HCT116 (cell line): ENCODE results near the gene ZNF492. TPM values are rescaled to one million over a fixed set of nuclear protein-coding genes. Genes with fewer than 3 reads are reported as not detected.

Experiments
- ATAC-seq: fragments of 200-7000 bp; cut with Tn5 transposase; 2 replicates; pipeline ENCODE4 v1.9.1; 2020; ENCODE audit warnings: mild to moderate bottlenecking, moderate library complexity
- BruUV-seq: library from RNA; stranded (reverse); fragments of 400-500 nt; replicated peaks from 2 replicates; lab custom pipeline; 2021; lab: Mats Ljungman, UMichigan
- CTCF ChIA-PET: fragments of 300-600 bp; sonication (Branson Sonifier 250); formaldehyde crosslinking; loops from one replicate; lab custom pipeline; 2021; ENCODE audit warnings: antibody characterized with exemption; lab: Charles Lee
- POLR2A ChIA-PET: fragments of 300-600, 350-600 bp; sonication (Branson Sonifier 250); formaldehyde crosslinking; loops from one replicate; lab custom pipeline; 2021; ENCODE audit warnings: antibody characterized with exemption; lab: Charles Lee
- RAD21 ChIA-PET, 2 experiments: fragments of 300-600 bp; sonication (Branson Sonifier 250); formaldehyde crosslinking; loops; one replicate each; lab custom pipeline; 2023; ENCODE audit warnings: low total read pairs in 2 of 2; ENCODE audit not compliant: uncharacterized antibody in 2 of 2, unreplicated experiment in 2 of 2, low non-redundant PET in 1 of 2; lab: Charles Lee
- DNase-seq: peaks from one replicate; pipeline ENCODE4 v3.0.0-alpha.2; 2010; ENCODE audit warnings: low read depth, low spot score
- H2AFZ ChIP-seq: fragments of 200-600 bp; shearing (Covaris generic), sonication (generic); 2 replicates; pipeline ENCODE4 v1.6.1; 2017; ENCODE audit warnings: low read depth, mixed run types, mixed read lengths, antibody characterized with exemption, low read length; ENCODE audit not compliant: poor library complexity, severe bottlenecking
- H3K27ac ChIP-seq: 2 replicates; pipeline ENCODE4 v1.5.1; 2012; ENCODE audit warnings: low read depth, low read length
- H3K27me3 ChIP-seq: fragments of 200-600 bp; sonication (generic); 2 replicates; pipeline ENCODE4 v1.6.1; 2016; ENCODE audit warnings: mixed run types, low read length, mixed read lengths; ENCODE audit not compliant: insufficient read depth
- H3K36me3 ChIP-seq, 2 experiments: fragments of 200-500 bp in 1 of 2; fragments of 200-600 bp in 1 of 2; sonication (Bioruptor generic) in 1 of 2; sonication (generic) in 1 of 2; 2 replicates each; pipeline versions ENCODE4 v1.5.1 to v1.6.1; 2014 to 2016; ENCODE audit warnings: low read length in 2 of 2, inconsistent platforms in 1 of 2, mixed read lengths in 1 of 2, mixed run types in 1 of 2; ENCODE audit not compliant: insufficient read depth in 2 of 2, control insufficient read depth in 1 of 2
- H3K4me1 ChIP-seq, 2 experiments: fragments of 200-600 bp in 1 of 2; sonication (generic) in 1 of 2; 2 replicates each; pipeline versions ENCODE4 v1.5.1 to v1.6.1; 2012 to 2017; ENCODE audit warnings: low read length in 2 of 2, inconsistent platforms in 1 of 2, mild to moderate bottlenecking in 1 of 2, mixed read lengths in 1 of 2, mixed run types in 1 of 2, moderate library complexity in 1 of 2; ENCODE audit not compliant: insufficient read depth in 2 of 2, control insufficient read depth in 1 of 2
- H3K4me2 ChIP-seq: fragments of 200-600 bp; sonication (generic); 2 replicates; pipeline ENCODE4 v1.6.1; 2017; ENCODE audit warnings: mixed run types, low read length, mixed read lengths
- H3K4me3 ChIP-seq, 2 experiments: fragments of 200-600 bp in 1 of 2; sonication (generic) in 1 of 2; replicated peaks in 1 of 2; 2 replicates each; pipeline ENCODE4 v1.5.1; 2011 to 2016; ENCODE audit warnings: low read length in 2 of 2, control low read depth in 1 of 2, low read depth in 1 of 2, mild to moderate bottlenecking in 1 of 2, mixed read lengths in 1 of 2, mixed run types in 1 of 2
- H3K79me2 ChIP-seq: fragments of 200-600 bp; sonication (generic); 2 replicates; pipeline ENCODE4 v1.6.1; 2017; ENCODE audit warnings: mild to moderate bottlenecking, mixed run types, low read length, moderate library complexity, mixed read lengths; ENCODE audit not compliant: insufficient read depth
- H3K9ac ChIP-seq: fragments of 200-600 bp; sonication (generic); 2 replicates; pipeline ENCODE4 v1.6.1; 2016; ENCODE audit warnings: low read length, mixed read lengths
- H3K9me2 ChIP-seq: fragments of 200-600 bp; sonication (generic), shearing (Covaris generic); 2 replicates; pipeline ENCODE4 v1.6.1; 2017; ENCODE audit warnings: mixed run types, mild to moderate bottlenecking, moderate library complexity; ENCODE audit not compliant: insufficient read depth
- H3K9me3 ChIP-seq, 2 experiments: fragments of 200-500 bp in 1 of 2; fragments of 200-600 bp in 1 of 2; sonication (Bioruptor generic) in 1 of 2; sonication (generic) in 1 of 2; 2 replicates each; pipeline ENCODE4 v1.6.1; 2014 to 2017; ENCODE audit warnings: low read length in 2 of 2, mixed read lengths in 2 of 2, inconsistent platforms in 1 of 2, low read depth in 1 of 2, mild to moderate bottlenecking in 1 of 2, mixed run types in 1 of 2, moderate library complexity in 1 of 2; ENCODE audit not compliant: control insufficient read depth in 1 of 2, insufficient read depth in 1 of 2
- H4K20me1 ChIP-seq: fragments of 200-600 bp; sonication (generic), shearing (Covaris generic); 2 replicates; pipeline ENCODE4 v1.6.1; 2017; ENCODE audit warnings: mixed run types, mild to moderate bottlenecking, moderate library complexity; ENCODE audit not compliant: insufficient read depth
- CBX3 ChIP-seq: IDR thresholded peaks from 2 replicates; pipeline ENCODE4 v1.6.1; 2012; ENCODE audit warnings: low read depth
- CEBPB ChIP-seq: IDR thresholded peaks from 2 replicates; pipeline ENCODE4 v1.6.1; 2012; ENCODE audit warnings: low read depth
- EZH2 ChIP-seq: fragments of 200-600 bp; sonication (generic); IDR thresholded peaks from 2 replicates; pipeline ENCODE4 v1.6.1; 2017; ENCODE audit warnings: antibody characterized with exemption, mixed run types
- FOSL1 ChIP-seq: IDR thresholded peaks from 2 replicates; pipeline ENCODE4 v1.6.1; 2012; ENCODE audit warnings: low read depth
- JUND ChIP-seq: IDR thresholded peaks from 2 replicates; pipeline ENCODE4 v1.6.1; 2012
- POLR2A ChIP-seq: IDR thresholded peaks from 2 replicates; pipeline ENCODE4 v1.7.0; 2011; ENCODE audit warnings: borderline replicate concordance; ENCODE audit not compliant: insufficient read depth, insufficient read length; ENCODE audit errors: extremely low read depth
- POLR2AphosphoS5 ChIP-seq: IDR thresholded peaks from 2 replicates; pipeline ENCODE4 v1.6.1; 2011; ENCODE audit warnings: mild to moderate bottlenecking, low read depth, low read length, moderate library complexity
- SIN3A ChIP-seq: IDR thresholded peaks from 2 replicates; pipeline ENCODE4 v1.6.1; 2012; ENCODE audit warnings: low read depth
- SP1 ChIP-seq: IDR thresholded peaks from 2 replicates; pipeline ENCODE4 v1.6.1; 2012; ENCODE audit warnings: low read depth
- SRF ChIP-seq: IDR thresholded peaks from 2 replicates; pipeline ENCODE4 v1.6.1; 2012; ENCODE audit warnings: low read depth
- TCF7L2 ChIP-seq: IDR thresholded peaks from 2 replicates; pipeline ENCODE4 v1.7.0; 2011; ENCODE audit warnings: borderline replicate concordance, inconsistent platforms; ENCODE audit not compliant: insufficient read depth, insufficient read length; ENCODE audit errors: extremely low read depth
- YY1 ChIP-seq: IDR thresholded peaks from 2 replicates; pipeline ENCODE4 v1.6.1; 2011; ENCODE audit warnings: low read length, low read depth, moderate library complexity, mild to moderate bottlenecking; ENCODE audit not compliant: insufficient replicate concordance; ENCODE audit errors: extremely low read depth
- ZFX ChIP-seq: fragments of 450-650 bp; IDR thresholded peaks from 2 replicates; pipeline ENCODE4 v1.6.1; 2017
- ZNF274 ChIP-seq: fragments of 200-500 bp; sonication (Bioruptor generic); IDR thresholded peaks from 2 replicates; pipeline ENCODE4 v1.6.1; 2014; ENCODE audit warnings: mild to moderate bottlenecking, low read depth, low read length, inconsistent platforms
- intact Hi-C: fragments of 100-400 bp; cut with micrococcal nuclease; formaldehyde crosslinking; loops from 2 replicates; pipeline ENCODE4 v1.10.0; 2022
- total RNA-seq: library from RNA; stranded (reverse); gene quantifications from one replicate; pipeline ENCODE4 v1.2.1, GENCODE V29; 2021; ENCODE audit not compliant: unreplicated experiment
- TF ChIP-seq, protein P1 (sequence below), 3 experiments: fragments of 200-600 bp in 1 of 3; sonication (generic) in 1 of 3; IDR thresholded peaks in 2 of 3; conservative IDR thresholded peaks in 1 of 3; 2 replicates each; pipeline ENCODE4 v1.5.1; 2012 to 2017; ENCODE audit warnings: low read depth in 2 of 3, low read length in 2 of 3, antibody characterized with exemption in 1 of 3, borderline replicate concordance in 1 of 3, control low read depth in 1 of 3, mild to moderate bottlenecking in 1 of 3, mixed read lengths in 1 of 3, mixed run types in 1 of 3, moderate library complexity in 1 of 3; ENCODE audit not compliant: insufficient read depth in 1 of 3
- TF ChIP-seq, protein P2 (sequence below): IDR thresholded peaks from 2 replicates; pipeline ENCODE4 v1.6.1; 2012
- TF ChIP-seq, protein P3 (sequence below): IDR thresholded peaks from 2 replicates; pipeline ENCODE4 v1.6.1; 2012
- TF ChIP-seq, protein P4 (sequence below): IDR thresholded peaks from 2 replicates; pipeline ENCODE4 v1.6.1; 2012; ENCODE audit warnings: low read depth

ZNF492 gene
- total RNA-seq, 1 experiment from 2014 or later: not detected

DNA sequence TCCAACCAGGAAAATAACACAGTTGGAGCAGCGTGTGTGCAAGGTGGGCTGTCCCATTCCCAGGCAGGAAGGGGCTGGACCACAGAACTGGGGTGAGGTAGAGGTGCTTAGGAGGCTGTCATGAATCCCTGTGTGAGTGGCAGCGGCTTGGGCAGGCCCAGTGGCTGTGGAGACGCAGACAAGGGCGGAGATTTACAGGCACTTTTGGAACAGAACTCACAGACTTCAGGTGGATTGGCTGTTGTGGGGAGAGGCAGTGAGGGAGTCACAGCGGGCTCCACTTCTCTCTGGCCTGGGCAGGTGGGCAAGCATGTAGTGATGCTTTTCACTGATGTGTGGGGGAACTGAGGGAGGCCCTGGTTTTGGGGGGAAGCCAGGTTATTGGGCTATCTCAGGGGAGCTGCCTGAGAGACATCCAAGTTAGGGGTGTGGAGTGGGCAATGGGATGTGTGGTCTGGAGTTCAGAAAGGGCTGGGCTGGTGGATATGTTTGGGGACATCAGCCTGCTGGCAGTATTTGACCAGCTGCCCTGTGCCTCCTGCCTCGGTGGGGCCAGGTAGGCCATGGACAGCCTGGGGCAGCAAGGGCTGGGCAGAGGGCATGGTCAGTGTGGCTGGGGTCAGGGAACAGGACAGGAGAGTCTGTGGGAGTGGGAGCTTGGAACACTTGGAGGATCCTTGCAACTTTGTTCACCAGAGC lies 27.0 kb upstream of the ZNF492 start:
- DNase-seq: no peak
- Histone ChIP-seq H3K79me2 (no peaks in the 10 kb centered on the region), H3K9me2 (no peaks in the 10 kb centered on the region), H3K27ac (no peak overlapping the region), H3K4me1 (no peaks in the 10 kb centered on the region), H2AFZ (no peak overlapping the region), H4K20me1 (no peaks in the 10 kb centered on the region), H3K4me3 (no peak overlapping the region), H3K9me3 (peaks cover 6 to 12% of the 10 kb centered on the region in 2 experiments; a peak in 2 of 4 replicates), H3K27me3 (no peaks in the 10 kb centered on the region), H3K4me2 (no peak overlapping the region), H3K9ac (no peak overlapping the region), H3K36me3 (no peaks in the 10 kb centered on the region)
- CTCF ChIA-PET: no interaction called here
- ATAC-seq: no peak
- POLR2A ChIA-PET: no interaction called here
- intact Hi-C loops: no loop called here
- no TSS peak for BruUV-seq
- RAD21 ChIA-PET: no interaction called here
- TF ChIP-seq JUND: no peak
- TF ChIP-seq, protein P1, sequence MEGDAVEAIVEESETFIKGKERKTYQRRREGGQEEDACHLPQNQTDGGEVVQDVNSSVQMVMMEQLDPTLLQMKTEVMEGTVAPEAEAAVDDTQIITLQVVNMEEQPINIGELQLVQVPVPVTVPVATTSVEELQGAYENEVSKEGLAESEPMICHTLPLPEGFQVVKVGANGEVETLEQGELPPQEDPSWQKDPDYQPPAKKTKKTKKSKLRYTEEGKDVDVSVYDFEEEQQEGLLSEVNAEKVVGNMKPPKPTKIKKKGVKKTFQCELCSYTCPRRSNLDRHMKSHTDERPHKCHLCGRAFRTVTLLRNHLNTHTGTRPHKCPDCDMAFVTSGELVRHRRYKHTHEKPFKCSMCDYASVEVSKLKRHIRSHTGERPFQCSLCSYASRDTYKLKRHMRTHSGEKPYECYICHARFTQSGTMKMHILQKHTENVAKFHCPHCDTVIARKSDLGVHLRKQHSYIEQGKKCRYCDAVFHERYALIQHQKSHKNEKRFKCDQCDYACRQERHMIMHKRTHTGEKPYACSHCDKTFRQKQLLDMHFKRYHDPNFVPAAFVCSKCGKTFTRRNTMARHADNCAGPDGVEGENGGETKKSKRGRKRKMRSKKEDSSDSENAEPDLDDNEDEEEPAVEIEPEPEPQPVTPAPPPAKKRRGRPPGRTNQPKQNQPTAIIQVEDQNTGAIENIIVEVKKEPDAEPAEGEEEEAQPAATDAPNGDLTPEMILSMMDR (IDR thresholded peaks at IDR 0.05 in 2 of 3, conservative IDR thresholded peaks at IDR 0.05 in 1 of 3; ENCODE audit: borderline replicate concordance in 1 of 3, insufficient read depth in 1 of 3, low read depth in 2 of 3, low read length in 2 of 3): no peak
- TF ChIP-seq TCF7L2: no peak
- TF ChIP-seq POLR2A: no peak
- TF ChIP-seq ZFX: no peak
- no peak for TF ChIP-seq CBX3
- no peak for TF ChIP-seq SRF
- no peak for TF ChIP-seq FOSL1
- TF ChIP-seq, protein P2, sequence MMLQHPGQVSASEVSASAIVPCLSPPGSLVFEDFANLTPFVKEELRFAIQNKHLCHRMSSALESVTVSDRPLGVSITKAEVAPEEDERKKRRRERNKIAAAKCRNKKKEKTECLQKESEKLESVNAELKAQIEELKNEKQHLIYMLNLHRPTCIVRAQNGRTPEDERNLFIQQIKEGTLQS: no peak
- TF ChIP-seq CEBPB: no peak
- no peak for TF ChIP-seq SP1
- no peak for TF ChIP-seq SIN3A
- TF ChIP-seq, protein P3, sequence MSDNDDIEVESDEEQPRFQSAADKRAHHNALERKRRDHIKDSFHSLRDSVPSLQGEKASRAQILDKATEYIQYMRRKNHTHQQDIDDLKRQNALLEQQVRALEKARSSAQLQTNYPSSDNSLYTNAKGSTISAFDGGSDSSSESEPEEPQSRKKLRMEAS: no peak
- TF ChIP-seq ZNF274: no peak
- TF ChIP-seq POLR2AphosphoS5: no peak
- TF ChIP-seq YY1: no peak
- TF ChIP-seq, protein P4, sequence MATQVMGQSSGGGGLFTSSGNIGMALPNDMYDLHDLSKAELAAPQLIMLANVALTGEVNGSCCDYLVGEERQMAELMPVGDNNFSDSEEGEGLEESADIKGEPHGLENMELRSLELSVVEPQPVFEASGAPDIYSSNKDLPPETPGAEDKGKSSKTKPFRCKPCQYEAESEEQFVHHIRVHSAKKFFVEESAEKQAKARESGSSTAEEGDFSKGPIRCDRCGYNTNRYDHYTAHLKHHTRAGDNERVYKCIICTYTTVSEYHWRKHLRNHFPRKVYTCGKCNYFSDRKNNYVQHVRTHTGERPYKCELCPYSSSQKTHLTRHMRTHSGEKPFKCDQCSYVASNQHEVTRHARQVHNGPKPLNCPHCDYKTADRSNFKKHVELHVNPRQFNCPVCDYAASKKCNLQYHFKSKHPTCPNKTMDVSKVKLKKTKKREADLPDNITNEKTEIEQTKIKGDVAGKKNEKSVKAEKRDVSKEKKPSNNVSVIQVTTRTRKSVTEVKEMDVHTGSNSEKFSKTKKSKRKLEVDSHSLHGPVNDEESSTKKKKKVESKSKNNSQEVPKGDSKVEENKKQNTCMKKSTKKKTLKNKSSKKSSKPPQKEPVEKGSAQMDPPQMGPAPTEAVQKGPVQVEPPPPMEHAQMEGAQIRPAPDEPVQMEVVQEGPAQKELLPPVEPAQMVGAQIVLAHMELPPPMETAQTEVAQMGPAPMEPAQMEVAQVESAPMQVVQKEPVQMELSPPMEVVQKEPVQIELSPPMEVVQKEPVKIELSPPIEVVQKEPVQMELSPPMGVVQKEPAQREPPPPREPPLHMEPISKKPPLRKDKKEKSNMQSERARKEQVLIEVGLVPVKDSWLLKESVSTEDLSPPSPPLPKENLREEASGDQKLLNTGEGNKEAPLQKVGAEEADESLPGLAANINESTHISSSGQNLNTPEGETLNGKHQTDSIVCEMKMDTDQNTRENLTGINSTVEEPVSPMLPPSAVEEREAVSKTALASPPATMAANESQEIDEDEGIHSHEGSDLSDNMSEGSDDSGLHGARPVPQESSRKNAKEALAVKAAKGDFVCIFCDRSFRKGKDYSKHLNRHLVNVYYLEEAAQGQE: no peak
- TF ChIP-seq EZH2: no peak
